Tibial artery (tissue), 4 donors: ENCODE data around the gene LZTS2.
"Not testable (repeated sequence)": the region's sequence is repeated elsewhere in the genome, so short reads cannot be mapped to it uniquely, and the experiment has no call there.

Experiments
- DNase-seq, 2 donors: peaks; one replicate each; pipeline ENCODE4 v3.0.0-alpha.2; 2019
- H3K27ac ChIP-seq, 2 donors: fragments of 200-600 bp; sonication (generic) in 1 of 2; 1 replicate in 1 of 2; 2 replicates in 1 of 2; pipeline ENCODE4 v1.5.1; 2018 to 2019; ENCODE audit warnings: mild to moderate bottlenecking in 1 of 2
- H3K27me3 ChIP-seq, 2 donors: fragments of 200-600 bp; sonication (generic) in 1 of 2; one replicate each; pipeline versions ENCODE4 v1.5.1 to v1.6.0; 2016 to 2019
- H3K36me3 ChIP-seq, 3 donors: fragments of 200-600 bp; sonication (generic) in 2 of 3; one replicate each; pipeline ENCODE4 v1.5.1; 2016 to 2019; ENCODE audit warnings: mild to moderate bottlenecking in 2 of 3
- H3K4me1 ChIP-seq, 4 donors: fragments of 200-600 bp; sonication (generic) in 2 of 4; 1 replicate in 3 of 4; 2 replicates in 1 of 4; pipeline ENCODE4 v1.5.1; 2016 to 2019
- H3K4me3 ChIP-seq, 2 donors: fragments of 200-600 bp; sonication (generic) in 1 of 2; 1 replicate in 1 of 2; 2 replicates in 1 of 2; pipeline ENCODE4 v1.5.1; 2018 to 2019; ENCODE audit warnings: mild to moderate bottlenecking in 2 of 2
- H3K9me3 ChIP-seq, 3 donors: fragments of 200-600 bp; sonication (generic) in 1 of 3; one replicate each; pipeline ENCODE4 v1.5.1; 2016 to 2019
- CTCF ChIP-seq, 2 experiments: fragments of 200-600 bp in 1 of 2; fragments of 450-650 bp in 1 of 2; IDR thresholded peaks; one replicate each; pipeline ENCODE4 v1.5.1; 2017 to 2019; ENCODE audit warnings: antibody characterized with exemption in 2 of 2, mild to moderate bottlenecking in 1 of 2, moderate library complexity in 1 of 2
- intact Hi-C: fragments of 100-400 bp; cut with DNase I; formaldehyde crosslinking; loops from one replicate; pipeline ENCODE4 v1.15.0; 2023; ENCODE audit warnings: low total_unique reads

The LZTS2 gene

DNA sequence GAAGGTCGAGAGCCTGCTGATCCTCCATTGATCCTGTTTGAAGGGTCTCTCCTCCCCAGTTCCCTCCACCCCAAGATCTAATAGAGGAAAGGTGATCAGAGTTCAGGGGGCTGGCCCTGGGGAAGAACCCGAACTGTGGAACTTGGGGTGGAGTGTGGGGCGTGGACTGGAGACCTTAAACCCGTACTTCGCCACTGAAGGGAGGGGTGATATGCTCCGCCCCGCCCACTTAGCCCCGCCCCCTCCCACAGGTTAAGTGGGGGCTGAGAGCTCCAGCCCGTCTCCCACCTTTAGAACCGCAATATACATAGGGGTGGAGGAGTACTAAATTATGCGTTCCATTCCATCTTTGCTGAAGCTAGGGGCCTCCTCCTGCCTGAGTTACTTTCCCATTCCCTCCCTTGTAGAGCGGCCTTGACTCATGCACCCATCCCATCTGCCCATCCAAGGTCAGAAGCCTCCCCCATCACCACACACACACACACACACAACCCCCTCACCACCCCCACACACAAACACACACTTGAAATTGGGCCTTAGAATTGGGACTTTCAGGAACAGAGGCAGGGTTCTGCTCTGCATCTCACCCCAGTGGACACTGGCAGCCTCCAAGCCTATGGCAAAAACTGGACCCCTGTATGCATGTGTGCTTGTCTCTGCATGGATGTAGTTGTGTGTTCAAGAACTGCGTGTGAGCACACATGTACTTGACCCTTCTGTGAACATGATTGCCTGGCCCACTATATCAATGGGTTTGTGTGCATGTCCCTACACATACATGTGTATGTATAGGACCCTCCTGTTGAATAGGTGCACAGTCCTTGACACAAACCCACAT, 29.3 kb upstream of the LZTS2 start:
- H3K4me1 ChIP-seq = peaks cover 0 to 15% (median 14%) of the 10 kb centered on the region in 4 donors
- DNase-seq = no peak
- intact Hi-C loops = no loop called here

GRCh38 chr10:100970914-100971811, 28.4 kb upstream of the LZTS2 start:
- DNase-seq = no peak
- no peak overlapping the region for H3K4me3 ChIP-seq
- intact Hi-C loops = no loop called here
- peaks cover 0 to under 1% (median 0%) of the 10 kb centered on the region in 3 donors for H3K36me3 ChIP-seq
- H3K4me1 ChIP-seq = peaks cover 0 to 15% (median 14%) of the 10 kb centered on the region in 4 donors
- no peak overlapping the region for H3K27ac ChIP-seq
- peaks cover 0 to 13% of the 10 kb centered on the region in 2 donors for H3K27me3 ChIP-seq
- no peak for TF ChIP-seq CTCF (IDR thresholded peaks at IDR 0.05)
- no peaks in the 10 kb centered on the region for H3K9me3 ChIP-seq

More for the DNA sequence above, 29.3 kb upstream of the LZTS2 start:
- Histone ChIP-seq H3K9me3 (no peaks in the 10 kb centered on the region), H3K36me3 (peaks cover 0 to 9% (median 0%) of the 10 kb centered on the region in 3 donors), H3K27ac (no peak overlapping the region), H3K27me3 (peaks cover 0 to 13% of the 10 kb centered on the region in 2 donors), H3K4me3 (peak overlapping the region in 1 of 2 donors; percentile 58)
- TF ChIP-seq CTCF (IDR thresholded peaks at IDR 0.05) = no peak

GRCh38 chr10:100972115-100972903, 27.3 kb upstream of the LZTS2 start:
- intact Hi-C loops = no loop called here
- H3K4me3 ChIP-seq = no peak overlapping the region
- H3K27ac ChIP-seq = no peak overlapping the region

DNA sequence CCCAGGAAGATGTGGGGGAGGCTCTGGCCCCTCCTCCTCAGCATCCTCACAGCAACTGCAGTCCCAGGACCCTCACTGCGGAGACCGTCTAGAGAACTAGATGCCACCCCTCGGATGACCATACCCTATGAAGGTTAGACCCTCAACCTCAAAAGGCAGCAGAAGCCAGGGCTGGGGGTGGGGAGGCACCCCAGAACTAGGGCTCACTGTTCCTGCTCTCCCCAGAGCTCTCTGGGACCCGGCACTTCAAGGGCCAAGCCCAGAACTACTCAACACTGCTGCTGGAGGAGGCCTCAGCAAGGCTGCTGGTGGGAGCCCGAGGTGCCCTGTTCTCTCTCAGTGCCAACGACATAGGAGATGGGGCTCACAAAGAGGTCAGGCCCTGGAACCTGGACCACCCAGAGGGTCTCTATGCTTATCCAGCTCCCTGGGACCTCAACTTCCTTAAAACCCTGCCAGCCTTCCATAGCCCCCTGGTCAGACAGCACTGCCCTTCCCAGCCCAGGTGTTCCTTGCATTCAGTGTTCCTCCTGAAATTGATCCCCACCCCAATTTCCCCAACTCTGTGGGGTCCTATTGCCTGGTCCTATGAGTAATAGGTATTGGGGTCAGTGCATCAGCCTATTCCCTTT, 26.6 kb upstream of the LZTS2 start:
- Histone ChIP-seq H3K4me3 (no peak overlapping the region), H3K36me3 (peaks cover 0 to 14% (median 3%) of the 10 kb centered on the region in 3 donors), H3K4me1 (peaks cover 0 to 15% (median 14%) of the 10 kb centered on the region in 4 donors), H3K27me3 (peaks cover 0 to 13% of the 10 kb centered on the region in 2 donors), H3K9me3 (no peaks in the 10 kb centered on the region), H3K27ac (no peak overlapping the region)
- TF ChIP-seq CTCF (IDR thresholded peaks at IDR 0.05) = no peak
- no peak for DNase-seq
- intact Hi-C loops = no loop called here

More at GRCh38 chr10:100972115-100972903, 27.3 kb upstream of the LZTS2 start:
- Histone ChIP-seq H3K27me3 (peaks cover 0 to 13% of the 10 kb centered on the region in 2 donors), H3K36me3 (peaks cover 0 to 7% (median 0%) of the 10 kb centered on the region in 3 donors), H3K4me1 (peaks cover 0 to 15% (median 14%) of the 10 kb centered on the region in 4 donors), H3K9me3 (no peaks in the 10 kb centered on the region)
- no peak for DNase-seq
- TF ChIP-seq CTCF (IDR thresholded peaks at IDR 0.05) = no peak

DNA sequence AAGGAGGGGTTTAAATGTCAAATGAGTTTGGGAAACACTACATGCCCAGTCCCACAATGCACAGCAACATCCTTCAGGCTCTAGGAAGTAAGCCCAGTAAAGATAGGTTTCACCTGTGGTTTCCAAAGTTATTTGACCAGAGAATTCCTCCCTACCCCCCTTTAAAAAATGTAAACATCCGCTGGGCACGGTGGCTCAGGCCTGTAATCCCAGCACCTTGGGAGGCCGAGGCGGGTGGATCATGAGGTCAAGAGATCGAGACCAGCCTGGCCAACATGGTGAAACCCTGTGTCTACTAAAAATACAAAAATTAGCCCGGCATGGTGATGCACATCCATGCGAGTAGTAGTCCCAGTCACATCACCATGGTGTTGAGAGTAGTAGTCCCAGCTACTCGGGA, 24.2 kb upstream of the LZTS2 start:
- H3K9me3 ChIP-seq, DNase-seq, H3K4me3 ChIP-seq, H3K4me1 ChIP-seq, H3K27ac ChIP-seq, H3K27me3 ChIP-seq, intact Hi-C loops: not testable (repeated sequence)
- H3K36me3 ChIP-seq = peaks cover 3 to 37% (median 18%) of the 10 kb centered on the region in 3 donors
